PC-9 (cell line): ENCODE data around the gene REEP6. TPM values are rescaled to one million over a fixed set of nuclear protein-coding genes. Genes with fewer than 3 reads are reported as not detected.
A peak's percentile ranks its signal among the peaks of the same experiment; 100 is the strongest.

ENCODE experiments used
- Bru-seq: library from RNA; stranded (reverse); fragments of 400-500 nt; gene quantifications from one replicate; lab custom pipeline; 2021; lab: Mats Ljungman, UMichigan
- BruChase-seq, 2 experiments: library from RNA; stranded (reverse); fragments of 400-500 nt; gene quantifications; one replicate each; lab custom pipeline; 2021; lab: Mats Ljungman, UMichigan
- BruUV-seq: library from RNA; stranded (reverse); fragments of 400-500 nt; replicated peaks from 2 replicates; lab custom pipeline; 2021; lab: Mats Ljungman, UMichigan
- CTCF ChIA-PET: fragments of 300-600 bp; sonication (Branson Sonifier 250); formaldehyde crosslinking; loops from one replicate; lab custom pipeline; 2022; ENCODE audit warnings: antibody characterized with exemption; lab: Charles Lee
- POLR2A ChIA-PET: fragments of 300-600 bp; sonication (Branson Sonifier 250); formaldehyde crosslinking; loops from one replicate; lab custom pipeline; 2022; ENCODE audit warnings: antibody characterized with exemption; ENCODE audit not compliant: unreplicated experiment; lab: Charles Lee
- DNase-seq, 2 experiments: peaks; one replicate each; pipeline versions ENCODE4 v3.0.0 to v3.0.0-alpha.2; 2015 to 2022; ENCODE audit warnings: mixed read lengths in 1 of 2
- H2AFZ ChIP-seq: fragments of 200-600 bp; sonication (generic); 2 replicates; pipeline ENCODE4 v1.8.1; 2017; ENCODE audit warnings: antibody characterized with exemption
- H3F3A ChIP-seq: fragments of 200-600 bp; sonication (generic); 2 replicates; pipeline ENCODE4 v1.8.1; 2017; ENCODE audit warnings: antibody characterized with exemption, mild to moderate bottlenecking, low read depth; ENCODE audit not compliant: insufficient read depth
- H3K27ac ChIP-seq: fragments of 200-600 bp; sonication (generic); 2 replicates; pipeline ENCODE4 v1.6.1; 2016; ENCODE audit warnings: mixed run types
- H3K27me3 ChIP-seq: fragments of 200-600 bp; sonication (generic); 2 replicates; pipeline ENCODE4 v1.6.1; 2016; ENCODE audit warnings: low read depth, mixed run types; ENCODE audit not compliant: insufficient read depth
- H3K36me3 ChIP-seq: fragments of 200-600 bp; sonication (generic); 2 replicates; pipeline ENCODE4 v1.6.1; 2016; ENCODE audit warnings: low read depth, mixed run types
- H3K4me1 ChIP-seq: fragments of 200-600 bp; sonication (generic); replicated peaks from 2 replicates; pipeline ENCODE4 v1.6.1; 2016; ENCODE audit warnings: mixed run types; ENCODE audit not compliant: insufficient read depth
- H3K4me2 ChIP-seq: fragments of 200-600 bp; sonication (generic); 2 replicates; pipeline ENCODE4 v1.6.1; 2017; ENCODE audit warnings: mixed run types
- H3K4me3 ChIP-seq: fragments of 200-600 bp; sonication (generic); 2 replicates; pipeline ENCODE4 v1.6.1; 2016; ENCODE audit warnings: mixed run types
- H3K79me2 ChIP-seq: fragments of 200-600 bp; sonication (generic); 2 replicates; pipeline ENCODE4 v1.6.1; 2017; ENCODE audit warnings: low read depth, mixed run types
- H3K9me2 ChIP-seq: fragments of 200-600 bp; sonication (generic); 2 replicates; pipeline ENCODE4 v1.8.1; 2017; ENCODE audit warnings: mild to moderate bottlenecking; ENCODE audit not compliant: insufficient read depth
- H3K9me3 ChIP-seq: fragments of 200-600 bp; sonication (generic); 2 replicates; pipeline ENCODE4 v1.8.1; 2016; ENCODE audit warnings: low read depth; ENCODE audit not compliant: insufficient read depth
- H4K20me1 ChIP-seq: fragments of 200-600 bp; sonication (generic); 2 replicates; pipeline ENCODE4 v1.8.1; 2017; ENCODE audit not compliant: insufficient read depth
- CTCF ChIP-seq: fragments of 200-600 bp; sonication (generic); conservative IDR thresholded peaks from 2 replicates; pipeline ENCODE4 v1.6.1; 2017; ENCODE audit warnings: mixed run types, antibody characterized with exemption, mild to moderate bottlenecking, moderate library complexity
- EZH2 ChIP-seq: fragments of 200-600 bp; sonication (generic); IDR thresholded peaks from 2 replicates; pipeline ENCODE4 v1.8.0; 2017; ENCODE audit warnings: antibody characterized with exemption, low read depth
- intact Hi-C: fragments of 100-400 bp; cut with micrococcal nuclease; formaldehyde crosslinking; loops from one replicate; pipeline ENCODE4 v1.10.0; 2022; ENCODE audit not compliant: unreplicated experiment
- long read RNA-seq: library from polyadenylated mRNA; stranded (forward); transcript quantifications from one replicate; pipeline ENCODE4 v2.0.0, GENCODE V29; 2022
- total RNA-seq: library from RNA; stranded (reverse); gene quantifications from 2 replicates; pipeline ENCODE4 v1.2.3, GENCODE V29; 2021

The REEP6 gene
- total RNA-seq = 34.3 and 39.5 TPM in 2 replicates
- percentile 41 among the genes with signal in this experiment for Bru-seq, nascent RNA
- percentile 43 among the genes with signal in this experiment for BruChase-seq, experiment 1, labeled RNA remaining after a 2-hour chase
- percentile 57 among the genes with signal in this experiment for BruChase-seq, experiment 2, labeled RNA remaining after a 6-hour chase
- long read RNA-seq, transcript REEP6-201 (5 exons, 1,794 nt) = major isoform, 145 of 151 reads
- long read RNA-seq, partial matches to known transcripts = 2 of 151 reads
- long read RNA-seq, other reads (novel, unspliced or antisense) = 4 of 151 reads

DNA sequence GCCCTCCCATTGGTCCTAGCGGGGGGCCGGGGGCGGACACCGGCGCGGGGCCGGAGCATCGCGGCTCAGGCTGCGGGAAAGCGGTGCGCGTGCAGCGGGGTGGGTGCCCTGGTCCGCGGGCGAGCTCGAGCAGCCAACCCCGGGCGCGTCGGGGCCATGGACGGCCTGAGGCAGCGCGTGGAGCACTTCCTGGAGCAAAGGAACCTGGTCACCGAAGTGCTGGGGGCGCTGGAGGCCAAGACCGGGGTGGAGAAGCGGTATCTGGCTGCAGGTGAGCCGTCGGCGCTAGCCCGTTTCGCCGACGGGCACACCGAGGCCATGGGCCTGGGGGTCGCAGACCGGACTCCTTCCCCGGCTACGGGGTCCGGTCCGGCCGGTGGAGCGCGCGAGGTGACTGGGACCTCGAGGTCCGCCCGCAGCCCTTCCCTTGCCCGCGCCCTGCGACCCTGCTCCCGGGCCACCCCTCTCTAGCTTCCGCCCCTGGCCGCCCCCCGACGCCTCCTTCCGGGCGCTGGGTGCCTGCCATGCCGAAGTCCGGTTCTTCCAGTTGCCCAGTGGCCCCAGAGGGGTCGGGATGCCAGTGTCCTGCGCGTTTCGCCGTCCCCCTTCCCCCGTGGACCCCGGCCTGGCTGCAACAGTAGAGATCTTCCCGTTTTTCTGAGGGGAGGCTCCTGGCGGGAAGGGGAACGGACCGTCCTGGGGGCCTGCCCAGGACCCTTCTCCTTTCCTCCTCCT lies at the start of gene REEP6:
Gene REEP6 (plus strand): TSS at position 68 of the 735 bp plus-strand sequence. CDS start 89 bp downstream, at position 157.
- TF ChIP-seq CTCF = no peak
- no peak for TF ChIP-seq EZH2
- Histone ChIP-seq H3K9me2 (no peaks in the 10 kb centered on the region), H3K4me3 (peak within 1 kb of the TSS; percentile 66), H3K79me2 (peaks cover 11% of the 10 kb centered on the region), H3K27ac (no peak within 1 kb of the TSS), H4K20me1 (no peaks in the 10 kb centered on the region), H3K27me3 (no peaks in the 10 kb centered on the region), H3K9me3 (no peaks in the 10 kb centered on the region), H3K4me1 (peaks cover 13% of the 10 kb centered on the region), H3K4me2 (peak within 1 kb of the TSS; percentile 78), H3K36me3 (no peaks in the 10 kb centered on the region), H2AFZ (peak within 1 kb of the TSS; percentile 78), H3F3A (no peaks in the 10 kb centered on the region)
- ChIA-PET POLR2A (interaction anchor here (0.5 to 1.0 kb wide), 8 partner anchors 54 to 414 kb away, joined by 4 to 21 read pairs (median 9); partner anchors contain the start of genes ADAT3 and SCAMP4), CTCF (interaction anchor here (0.6 kb wide), 1 partner anchor 160 kb away, joined by 5 read pairs; no protein-coding TSS in a partner anchor)
- BruUV-seq = TSS peak; percentile 60
- no peak for DNase-seq
- intact Hi-C loops = loop anchor here (2.0 kb wide), 1 partner anchor 46 kb away; no protein-coding TSS in a partner anchor

- no peak overlapping the region for H3K4me3 ChIP-seq
- no peak overlapping the region for H3K4me2 ChIP-seq
- no peaks in the 10 kb centered on the region for H3K27me3 ChIP-seq
- intact Hi-C loops = no loop called here
- TF ChIP-seq CTCF = no peak
- TF ChIP-seq EZH2 = no peak
- no TSS peak for BruUV-seq
- POLR2A ChIA-PET = no interaction called here
- H3K9me3 ChIP-seq = no peaks in the 10 kb centered on the region
- no peaks in the 10 kb centered on the region for H3K9me2 ChIP-seq
- no peak overlapping the region; the same call in 1 of the 2 replicates for H3K27ac ChIP-seq
- peaks cover 40% of the 10 kb centered on the region for H3K79me2 ChIP-seq
- no peak for DNase-seq
- CTCF ChIA-PET = no interaction called here
- H2AFZ ChIP-seq = no peak overlapping the region
- H3F3A ChIP-seq = peaks cover 65% of the 10 kb centered on the region
- H3K4me1 ChIP-seq = peaks cover 19% of the 10 kb centered on the region
- H4K20me1 ChIP-seq = peaks cover 39% of the 10 kb centered on the region
- H3K36me3 ChIP-seq = peaks cover 10% of the 10 kb centered on the region
These were observed 49.1 kb upstream of the REEP6 start for GRCh38 chr19:1441677-1442438.
